GM13977 (cell line): ENCODE data around the gene RAPSN.

Experiments
- DNase-seq: peaks from one replicate; pipeline ENCODE4 v3.0.0; 2012; ENCODE audit warnings: low spot score
- CTCF ChIP-seq: IDR thresholded peaks from 2 replicates; pipeline ENCODE4 v1.5.1; 2012; ENCODE audit warnings: mild to moderate bottlenecking, control low read depth; ENCODE audit not compliant: insufficient read depth; ENCODE audit errors: extremely low read depth, missing control alignments
- in situ Hi-C: fragments of 300-500 bp; cut with MboI; formaldehyde crosslinking; loops from one replicate; pipeline ENCODE4 v1.12.0; 2022; ENCODE audit warnings: low sequenced_read_pairs, low pct_unique_long_range_greater_than_20kb, mixed read lengths, inconsistent platforms; ENCODE audit not compliant: unreplicated experiment

Gene RAPSN

DNA sequence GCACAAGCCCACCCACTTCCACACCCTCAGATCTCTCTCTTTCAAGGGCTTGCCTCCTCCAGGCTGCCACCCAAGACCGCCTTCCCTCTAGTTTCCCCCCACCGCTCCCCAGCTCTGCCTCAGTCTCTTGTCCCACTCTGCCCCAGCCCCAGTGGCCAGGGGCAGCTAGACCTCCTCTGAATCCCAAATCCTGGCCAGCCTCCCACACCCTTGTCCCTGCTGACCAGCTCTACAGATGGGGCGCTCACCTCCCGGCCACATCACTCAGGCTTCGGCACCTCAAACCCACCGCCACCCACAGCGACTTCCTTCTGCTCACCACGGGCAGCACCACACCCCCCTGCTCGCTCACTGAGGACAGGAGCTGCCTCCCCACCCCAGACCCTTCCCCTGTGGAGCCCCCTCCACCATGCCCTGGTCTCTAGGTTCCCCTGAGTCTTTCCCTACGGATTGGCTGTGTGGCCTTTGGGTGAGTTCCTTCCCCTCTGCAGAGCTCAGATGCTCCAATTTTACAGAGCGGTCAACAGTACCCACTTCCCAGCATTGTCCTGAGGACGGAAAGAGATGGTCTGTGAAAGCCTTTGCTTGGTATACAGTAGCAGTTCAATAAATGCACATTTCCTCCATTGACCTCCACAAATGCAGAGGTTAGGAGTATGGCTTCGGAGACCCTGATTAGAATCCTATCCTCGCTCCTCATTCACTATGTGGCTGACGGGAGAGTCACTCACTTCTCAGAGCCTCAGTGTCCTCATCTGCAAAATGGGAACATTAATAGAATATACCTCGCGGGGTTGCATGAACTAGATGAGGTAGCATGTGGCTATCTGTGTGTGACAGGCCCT lies 59.1 kb downstream of the RAPSN start:
- no peak for DNase-seq
- in situ Hi-C loops = no loop called here
- TF ChIP-seq CTCF = no peak

- no peak for DNase-seq
- TF ChIP-seq CTCF = no peak
- in situ Hi-C loops = no loop called here
Observed at GRCh38 chr11:47388697-47389576, 60.0 kb downstream of the RAPSN start.

- no peak for DNase-seq
- no peak for TF ChIP-seq CTCF
- in situ Hi-C loops = no loop called here
Observed at GRCh38 chr11:47387944-47388696, 60.8 kb downstream of the RAPSN start.
